GM23248 (cell line): ENCODE results near the gene TLE4. TPM values are rescaled to one million over a fixed set of nuclear protein-coding genes. Genes with fewer than 3 reads are reported as not detected.

Source experiments
- DNase-seq: peaks from one replicate; pipeline ENCODE4 v3.0.0-alpha.2; 2015
- H2AFZ ChIP-seq: fragments of 200-600 bp; sonication (generic); 2 replicates; pipeline ENCODE4 v1.6.1; 2016; ENCODE audit warnings: antibody characterized with exemption
- H3F3A ChIP-seq: fragments of 200-600 bp; sonication (generic); 2 replicates; pipeline ENCODE4 v1.6.1; 2016; ENCODE audit warnings: mild to moderate bottlenecking, antibody characterized with exemption, mixed run types; ENCODE audit not compliant: insufficient read depth
- H3K27ac ChIP-seq: fragments of 200-600 bp; sonication (generic); 2 replicates; pipeline ENCODE4 v1.5.1; 2016; ENCODE audit warnings: mild to moderate bottlenecking
- H3K27me3 ChIP-seq: fragments of 200-600 bp; sonication (generic); replicated peaks from 2 replicates; pipeline ENCODE4 v1.6.1; 2016; ENCODE audit warnings: mild to moderate bottlenecking; ENCODE audit not compliant: insufficient read depth
- H3K36me3 ChIP-seq: fragments of 200-600 bp; sonication (generic); 2 replicates; pipeline ENCODE4 v1.6.1; 2016; ENCODE audit warnings: low read depth, mild to moderate bottlenecking
- H3K4me1 ChIP-seq: fragments of 200-600 bp; sonication (generic); 2 replicates; pipeline ENCODE4 v1.6.1; 2016; ENCODE audit warnings: mild to moderate bottlenecking; ENCODE audit not compliant: insufficient read depth
- H3K4me2 ChIP-seq: fragments of 200-600 bp; sonication (generic); one replicate; pipeline ENCODE4 v1.6.1; 2016; ENCODE audit warnings: mild to moderate bottlenecking; ENCODE audit not compliant: unreplicated experiment
- H3K4me3 ChIP-seq: fragments of 200-600 bp; sonication (generic); 2 replicates; pipeline ENCODE4 v1.5.1; 2016; ENCODE audit warnings: mild to moderate bottlenecking
- H3K79me2 ChIP-seq: fragments of 200-600 bp; sonication (generic); 2 replicates; pipeline ENCODE4 v1.6.1; 2016; ENCODE audit warnings: mild to moderate bottlenecking; ENCODE audit not compliant: insufficient read depth
- H3K9ac ChIP-seq: fragments of 200-600 bp; sonication (generic); 2 replicates; pipeline ENCODE4 v1.6.1; 2016; ENCODE audit warnings: mild to moderate bottlenecking
- H3K9me2 ChIP-seq: fragments of 200-600 bp; sonication (generic); 2 replicates; pipeline ENCODE4 v1.6.1; 2016; ENCODE audit warnings: mixed run types, mild to moderate bottlenecking, moderate library complexity; ENCODE audit not compliant: insufficient read depth
- H3K9me3 ChIP-seq: fragments of 200-600 bp; sonication (generic); one replicate; pipeline ENCODE4 v1.6.1; 2017; ENCODE audit warnings: low read depth
- H4K20me1 ChIP-seq: fragments of 200-600 bp; sonication (generic); 2 replicates; pipeline ENCODE4 v1.6.0; 2016; ENCODE audit not compliant: insufficient read depth
- EZH2 ChIP-seq: fragments of 200-600 bp; sonication (generic); IDR thresholded peaks from 2 replicates; pipeline ENCODE4 v1.6.1; 2018; ENCODE audit warnings: antibody characterized with exemption, mild to moderate bottlenecking; ENCODE audit not compliant: insufficient read depth, poor library complexity, severe bottlenecking
- EZH2phosphoT487 ChIP-seq: fragments of 200-600 bp; sonication (generic); IDR thresholded peaks from 2 replicates; pipeline ENCODE4 v1.6.1; 2018; ENCODE audit warnings: antibody characterized with exemption, moderate library complexity, mild to moderate bottlenecking, low read depth; ENCODE audit not compliant: insufficient read depth
- WGBS, 2 experiments: methylation state at CpG; one replicate each; pipeline ENCODE4 v1.1.6; 2015 to 2017; ENCODE audit warnings: low lambda C conversion rate in 2 of 2, low coverage in 1 of 2; ENCODE audit errors: missing lambda C conversion rate in 2 of 2; 5-methylcytosine and 5-hydroxymethylcytosine counted together
- in situ Hi-C: fragments of 300-500 bp; cut with MboI; formaldehyde crosslinking; loops from 2 replicates; pipeline ENCODE4 v1.15.0; 2020
- polyA plus RNA-seq: library from polyadenylated mRNA; unstranded; fragments of >200 nt; fragmentation: Nextera tagmentation; extraction: Ambion mirVana; gene quantifications from 2 replicates; pipeline ENCODE4 v1.2.1, GENCODE V29; 2016
- total RNA-seq: library from RNA; depleted of rRNA; stranded (reverse); fragments of >200 nt; shearing (Covaris generic); gene quantifications from 2 replicates; pipeline ENCODE4 v1.2.3, GENCODE V29; 2014

TLE4 gene
- total and polyA plus RNA-seq, 2 experiments from 2014 or later = 29.5 to 37.8 TPM

DNA sequence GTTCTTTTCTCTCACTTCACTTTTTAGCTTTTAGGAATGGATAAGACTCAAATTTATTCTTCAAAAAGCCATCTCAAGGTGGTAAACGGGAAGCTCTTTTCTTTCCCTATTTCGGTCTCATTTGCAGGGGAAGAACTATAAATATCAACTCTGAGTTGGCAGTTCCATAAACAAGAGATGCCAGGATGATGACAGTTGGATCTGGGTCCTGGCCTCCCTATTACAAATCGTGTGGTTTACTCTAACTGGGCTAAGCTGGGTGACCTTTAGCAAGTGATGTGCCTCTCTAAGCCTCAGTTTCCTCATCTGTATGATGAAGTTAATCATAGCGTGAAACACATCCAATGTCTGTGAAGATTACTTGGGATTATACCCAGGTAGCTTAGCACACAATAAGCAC lies 44.2 kb downstream of the TLE4 start:
- in situ Hi-C loops = no loop called here
- Histone ChIP-seq H3K36me3 (no peaks in the 10 kb centered on the region), H3K4me3 (no peak overlapping the region), H3K4me2 (peak overlapping the region; percentile 5), H3K4me1 (peaks cover 37% of the 10 kb centered on the region), H3F3A (peaks cover 36% of the 10 kb centered on the region), H3K27ac (no peak overlapping the region), H4K20me1 (no peaks in the 10 kb centered on the region), H3K79me2 (peaks cover 79% of the 10 kb centered on the region), H3K9ac (no peak overlapping the region), H3K9me3 (no peaks in the 10 kb centered on the region), H2AFZ (no peak overlapping the region), H3K27me3 (no peaks in the 10 kb centered on the region), H3K9me2 (no peaks in the 10 kb centered on the region)
- 31 to 34% methylated on average over 4 of the region's 4 CpGs for WGBS, 2 experiments
- peak; percentile 48 for DNase-seq
- TF ChIP-seq EZH2 (no peak), EZH2phosphoT487 (no peak)

DNA sequence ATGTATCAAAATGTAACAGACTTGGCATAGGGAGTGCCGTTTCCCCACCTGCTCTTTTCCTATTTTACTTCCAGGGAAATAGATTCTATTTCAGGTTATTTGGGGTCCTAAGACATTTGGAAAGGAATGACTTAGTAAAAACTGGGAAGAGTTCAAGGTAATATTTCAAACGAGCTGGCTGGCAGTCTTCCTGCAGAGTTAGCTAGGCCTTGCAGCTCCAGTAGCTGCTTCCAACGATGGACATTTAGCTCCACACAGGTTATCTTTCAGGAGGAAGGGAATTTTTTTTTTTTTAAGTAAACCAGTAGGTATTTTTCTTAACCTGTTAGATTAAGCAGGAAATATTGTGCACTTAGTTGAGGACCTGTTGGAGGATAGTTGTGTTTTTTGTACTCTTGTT lies 45.2 kb downstream of the TLE4 start:
- no peaks in the 10 kb centered on the region for H3K36me3 ChIP-seq
- WGBS, 2 experiments = 62 to 66% methylated on average over 3 of the region's 3 CpGs
- no peak for TF ChIP-seq EZH2
- H3K27ac ChIP-seq = no peak overlapping the region
- H3K9ac ChIP-seq = no peak overlapping the region
- H3K79me2 ChIP-seq = peaks cover 89% of the 10 kb centered on the region
- no peak overlapping the region for H3K4me3 ChIP-seq
- peaks cover 30% of the 10 kb centered on the region for H3K4me1 ChIP-seq
- no peaks in the 10 kb centered on the region for H3K9me3 ChIP-seq
- peaks cover 26% of the 10 kb centered on the region for H3F3A ChIP-seq
- in situ Hi-C loops = no loop called here
- no peaks in the 10 kb centered on the region for H3K27me3 ChIP-seq
- H4K20me1 ChIP-seq = no peaks in the 10 kb centered on the region
- H3K4me2 ChIP-seq = no peak overlapping the region
- H2AFZ ChIP-seq = no peak overlapping the region
- H3K9me2 ChIP-seq = no peaks in the 10 kb centered on the region
- no peak for DNase-seq

DNA sequence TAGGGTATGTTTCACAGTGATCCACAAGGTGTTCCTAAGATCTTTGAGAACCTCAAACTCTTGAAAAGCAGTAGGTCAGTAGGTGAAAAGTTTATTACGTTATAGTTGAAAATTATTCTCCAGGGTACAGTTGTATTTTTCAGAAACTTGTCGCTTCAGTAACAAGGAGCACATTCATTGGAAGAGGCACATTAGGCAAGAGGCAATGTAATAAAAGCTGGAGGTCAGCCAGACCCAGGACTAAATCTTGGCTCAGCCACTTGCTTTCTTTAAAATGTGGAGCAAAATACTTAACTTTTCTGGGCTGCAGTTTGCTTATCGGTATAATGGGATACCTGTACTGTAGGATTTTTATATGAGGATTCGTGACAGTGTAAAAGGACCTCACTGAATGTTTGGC lies 45.6 kb downstream of the TLE4 start:
- Histone ChIP-seq H3K36me3 (no peaks in the 10 kb centered on the region), H3F3A (peaks cover 22% of the 10 kb centered on the region), H3K79me2 (peaks cover 93% of the 10 kb centered on the region), H3K27me3 (no peaks in the 10 kb centered on the region), H3K9ac (no peak overlapping the region), H3K27ac (no peak overlapping the region), H3K4me1 (peaks cover 30% of the 10 kb centered on the region), H2AFZ (no peak overlapping the region), H4K20me1 (no peaks in the 10 kb centered on the region), H3K4me3 (no peak overlapping the region), H3K9me3 (no peaks in the 10 kb centered on the region), H3K4me2 (no peak overlapping the region), H3K9me2 (no peaks in the 10 kb centered on the region)
- in situ Hi-C loops = no loop called here
- TF ChIP-seq EZH2 (no peak), EZH2phosphoT487 (no peak)
- 59 to 64% methylated on average over 4 of the region's 4 CpGs for WGBS, 2 experiments
- DNase-seq = peak; percentile 70

DNA sequence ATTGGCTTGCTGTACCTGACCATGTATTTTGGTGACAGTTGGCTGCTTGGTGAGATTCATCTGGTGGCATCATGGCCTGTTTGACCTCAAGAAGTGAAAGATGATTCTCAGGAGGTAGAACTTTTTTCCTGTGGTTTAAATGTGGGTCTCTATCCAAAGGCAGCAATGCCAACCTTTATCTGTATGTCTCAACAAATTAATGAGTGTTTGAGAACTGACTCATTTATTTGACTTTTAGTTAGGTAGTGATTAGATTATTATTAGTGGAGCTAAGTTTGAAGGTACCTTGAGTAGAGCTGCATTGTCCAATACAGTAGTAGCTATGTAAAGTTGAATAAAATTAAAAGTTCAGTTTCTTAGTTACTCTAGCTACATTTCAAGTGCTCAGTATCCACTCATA lies 48.2 kb downstream of the TLE4 start:
- no peaks in the 10 kb centered on the region for H4K20me1 ChIP-seq
- TF ChIP-seq EZH2phosphoT487 (no peak), EZH2 (no peak)

DNA sequence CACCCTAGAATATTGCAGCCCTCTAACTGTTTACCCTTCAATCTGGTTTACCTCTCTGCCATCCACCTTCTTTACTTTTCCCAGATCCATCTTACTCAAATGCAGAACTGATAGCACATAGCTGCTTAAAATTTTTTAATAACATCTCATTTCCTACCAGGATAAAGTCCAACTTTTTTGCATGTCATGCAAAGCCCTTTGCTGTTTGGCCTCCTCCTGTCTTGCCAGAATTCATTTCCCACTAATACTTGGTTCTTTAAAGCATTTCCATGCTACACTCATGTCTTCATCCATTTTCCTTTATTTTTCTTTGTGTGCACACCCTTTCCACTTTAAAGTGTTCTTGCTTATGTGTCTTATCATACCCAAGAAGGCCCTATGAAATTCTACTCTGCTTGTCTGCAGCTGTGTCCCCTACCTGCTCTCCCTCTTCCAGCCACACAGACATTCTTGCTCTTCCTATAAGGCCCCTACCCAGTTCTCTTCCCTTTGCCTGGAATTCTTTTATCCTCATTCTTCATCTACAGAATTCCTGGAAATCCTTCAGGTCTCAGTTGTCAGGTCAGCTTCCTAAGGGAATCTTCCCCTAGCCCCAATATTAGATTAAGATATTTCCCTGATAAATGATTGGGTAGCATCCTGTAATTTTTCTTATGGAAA lies 50.3 kb downstream of the TLE4 start:
- Histone ChIP-seq H3K27me3 (no peaks in the 10 kb centered on the region), H3F3A (no peaks in the 10 kb centered on the region), H3K9me3 (no peaks in the 10 kb centered on the region), H3K9me2 (no peaks in the 10 kb centered on the region), H3K4me1 (peaks cover 20% of the 10 kb centered on the region), H3K36me3 (no peaks in the 10 kb centered on the region), H2AFZ (no peak overlapping the region), H3K4me3 (no peak overlapping the region), H3K9ac (no peak overlapping the region), H3K4me2 (no peak overlapping the region), H4K20me1 (no peaks in the 10 kb centered on the region), H3K79me2 (peaks cover 93% of the 10 kb centered on the region), H3K27ac (no peak overlapping the region)
- in situ Hi-C loops = no loop called here
- no peak for TF ChIP-seq EZH2phosphoT487
- TF ChIP-seq EZH2 = no peak
- DNase-seq = no peak

More for the DNA sequence above, 48.2 kb downstream of the TLE4 start:
- no peaks in the 10 kb centered on the region for H3F3A ChIP-seq
- in situ Hi-C loops = no loop called here
- no peaks in the 10 kb centered on the region for H3K36me3 ChIP-seq
- H3K9me3 ChIP-seq = no peaks in the 10 kb centered on the region
- no peak for DNase-seq
- peaks cover 97% of the 10 kb centered on the region for H3K79me2 ChIP-seq
- peaks cover 35% of the 10 kb centered on the region for H3K4me1 ChIP-seq
- H3K27me3 ChIP-seq = no peaks in the 10 kb centered on the region
- H3K9ac ChIP-seq = no peak overlapping the region
- H2AFZ ChIP-seq = no peak overlapping the region
- no peaks in the 10 kb centered on the region for H3K9me2 ChIP-seq
- H3K27ac ChIP-seq = no peak overlapping the region
- H3K4me2 ChIP-seq = no peak overlapping the region
- no peak overlapping the region for H3K4me3 ChIP-seq
